HEK293 (cell line): ENCODE results near the gene YDJC.

Experiments
- CTCF ChIA-PET: fragments of 350-600 bp; formaldehyde crosslinking; extraction: SDS; loops from one replicate; lab custom pipeline; 2021; ENCODE audit warnings: antibody characterized with exemption; lab: Yijun Ruan, JAX
- POLR2A ChIA-PET: fragments of 300-600 bp; formaldehyde crosslinking; extraction: SDS; loops from one replicate; lab custom pipeline; 2020; ENCODE audit warnings: antibody characterized with exemption, inconsistent platforms; lab: Yijun Ruan, JAX
- H3K27ac ChIP-seq: fragments of 200-500 bp; sonication (Bioruptor generic); 2 replicates; pipeline ENCODE4 v1.5.1; 2014; ENCODE audit warnings: low read depth, low read length, control low read depth, inconsistent platforms; ENCODE audit errors: extremely low read depth
- H3K36me3 ChIP-seq, 2 experiments: fragments of 200-500 bp in 1 of 2; sonication (Bioruptor generic) in 1 of 2; 1 replicate in 1 of 2; 2 replicates in 1 of 2; pipeline ENCODE4 v1.5.1; 2014 to 2017; ENCODE audit warnings: inconsistent platforms in 2 of 2, low read length in 2 of 2; ENCODE audit not compliant: control insufficient read depth in 2 of 2, insufficient read depth in 1 of 2
- H3K4me1 ChIP-seq: fragments of 200-500 bp; sonication (Bioruptor generic); 2 replicates; pipeline ENCODE4 v1.5.1; 2014; ENCODE audit warnings: mild to moderate bottlenecking, low read length, inconsistent platforms; ENCODE audit not compliant: control insufficient read depth, insufficient read depth
- H3K4me3 ChIP-seq: 2 replicates; pipeline ENCODE4 v1.5.1; 2011; ENCODE audit warnings: low read depth, mild to moderate bottlenecking, control low read depth, low read length, moderate library complexity
- H3K9me3 ChIP-seq: fragments of 200-500 bp; sonication (Bioruptor generic); 2 replicates; pipeline ENCODE4 v1.5.1; 2014; ENCODE audit warnings: low read depth, low read length, inconsistent platforms; ENCODE audit not compliant: control insufficient read depth, insufficient read depth
- BCL11A ChIP-seq: fragments of 450-650 bp; formaldehyde crosslinking; IDR thresholded peaks from 2 replicates; pipeline ENCODE4 v1.5.1; 2016; ENCODE audit warnings: low read depth, missing biosample characterization, missing genetic modification characterization
- FEZF1 ChIP-seq: fragments of 450-650 bp; formaldehyde crosslinking; IDR thresholded peaks from 2 replicates; pipeline ENCODE4 v1.5.1; 2016; ENCODE audit warnings: missing biosample characterization, missing genetic modification characterization
- KLF8 ChIP-seq: fragments of 450-650 bp; formaldehyde crosslinking; IDR thresholded peaks from 2 replicates; pipeline ENCODE4 v1.5.1; 2016; ENCODE audit warnings: missing biosample characterization, missing genetic modification characterization
- KLF9 ChIP-seq: fragments of 450-650 bp; formaldehyde crosslinking; IDR thresholded peaks from 2 replicates; pipeline ENCODE4 v1.5.1; 2016; ENCODE audit warnings: missing biosample characterization, missing genetic modification characterization, low read depth
- MEIS1 ChIP-seq: sonication (generic); formaldehyde crosslinking; IDR thresholded peaks from 2 replicates; pipeline ENCODE4 v1.8.1; 2022; ENCODE audit warnings: missing genetic modification reagents, mild to moderate bottlenecking, borderline replicate concordance
- MZF1 ChIP-seq: fragments of 450-650 bp; formaldehyde crosslinking; IDR thresholded peaks from 2 replicates; pipeline ENCODE4 v1.5.1; 2017; ENCODE audit warnings: missing biosample characterization, missing genetic modification characterization, borderline replicate concordance
- SCRT2 ChIP-seq: fragments of 450-650 bp; formaldehyde crosslinking; IDR thresholded peaks from 2 replicates; pipeline ENCODE4 v1.5.1; 2016; ENCODE audit warnings: missing biosample characterization, missing genetic modification characterization
- YY2 ChIP-seq: fragments of 450-650 bp; formaldehyde crosslinking; IDR thresholded peaks from 2 replicates; pipeline ENCODE4 v1.5.1; 2016; ENCODE audit warnings: missing biosample characterization, missing genetic modification characterization
- ZBTB17 ChIP-seq: fragments of 450-650 bp; formaldehyde crosslinking; IDR thresholded peaks from 2 replicates; pipeline ENCODE4 v1.5.1; 2016; ENCODE audit warnings: missing biosample characterization, missing genetic modification characterization
- ZBTB48 ChIP-seq: fragments of 450-650 bp; formaldehyde crosslinking; IDR thresholded peaks from 2 replicates; pipeline ENCODE4 v1.5.1; 2016; ENCODE audit warnings: missing biosample characterization, missing genetic modification characterization
- ZFHX2 ChIP-seq: fragments of 450-650 bp; formaldehyde crosslinking; conservative IDR thresholded peaks from 2 replicates; pipeline ENCODE4 v1.5.1; 2016; ENCODE audit warnings: missing biosample characterization, missing genetic modification characterization
- ZIC2 ChIP-seq: fragments of 450-650 bp; formaldehyde crosslinking; IDR thresholded peaks from 2 replicates; pipeline ENCODE4 v1.5.1; 2016; ENCODE audit warnings: missing biosample characterization, missing genetic modification characterization
- ZNF146 ChIP-seq: fragments of 450-650 bp; formaldehyde crosslinking; IDR thresholded peaks from 2 replicates; pipeline ENCODE4 v1.5.1; 2016; ENCODE audit warnings: missing biosample characterization, missing genetic modification characterization
- ZNF2 ChIP-seq: fragments of 450-650 bp; formaldehyde crosslinking; IDR thresholded peaks from 2 replicates; pipeline ENCODE4 v1.5.1; 2016; ENCODE audit warnings: missing biosample characterization, missing genetic modification characterization
- ZNF211 ChIP-seq: fragments of 450-650 bp; formaldehyde crosslinking; IDR thresholded peaks from 2 replicates; pipeline ENCODE4 v1.5.1; 2016; ENCODE audit warnings: low read depth, missing biosample characterization, missing genetic modification characterization
- ZNF221 ChIP-seq: fragments of 450-650 bp; formaldehyde crosslinking; IDR thresholded peaks from 2 replicates; pipeline ENCODE4 v1.5.1; 2017; ENCODE audit warnings: missing biosample characterization, missing genetic modification characterization, borderline replicate concordance
- ZNF266 ChIP-seq: fragments of 450-650 bp; formaldehyde crosslinking; IDR thresholded peaks from 2 replicates; pipeline ENCODE4 v1.5.1; 2016; ENCODE audit warnings: missing biosample characterization, missing genetic modification characterization, low read depth
- ZNF335 ChIP-seq: fragments of 450-650 bp; formaldehyde crosslinking; conservative IDR thresholded peaks from 2 replicates; pipeline ENCODE4 v1.5.1; 2016; ENCODE audit warnings: missing biosample characterization, missing genetic modification characterization
- ZNF501 ChIP-seq: fragments of 450-650 bp; formaldehyde crosslinking; IDR thresholded peaks from 2 replicates; pipeline ENCODE4 v1.5.1; 2016; ENCODE audit warnings: missing biosample characterization, missing genetic modification characterization
- ZNF558 ChIP-seq: fragments of 450-650 bp; formaldehyde crosslinking; IDR thresholded peaks from 2 replicates; pipeline ENCODE4 v1.5.1; 2016; ENCODE audit warnings: missing biosample characterization, missing genetic modification characterization
- ZNF600 ChIP-seq: fragments of 450-650 bp; formaldehyde crosslinking; IDR thresholded peaks from 2 replicates; pipeline ENCODE4 v1.5.1; 2016; ENCODE audit warnings: missing biosample characterization, missing genetic modification characterization
- ZNF623 ChIP-seq: fragments of 450-650 bp; formaldehyde crosslinking; IDR thresholded peaks from 2 replicates; pipeline ENCODE4 v1.5.1; 2016; ENCODE audit warnings: missing biosample characterization, missing genetic modification characterization
- ZNF707 ChIP-seq: fragments of 450-650 bp; formaldehyde crosslinking; IDR thresholded peaks from 2 replicates; pipeline ENCODE4 v1.5.1; 2016; ENCODE audit warnings: missing biosample characterization, missing genetic modification characterization
- ZNF76 ChIP-seq: fragments of 450-650 bp; formaldehyde crosslinking; IDR thresholded peaks from 2 replicates; pipeline ENCODE4; 2016; ENCODE audit warnings: low read depth, missing biosample characterization, missing genetic modification characterization, borderline replicate concordance
- ZXDB ChIP-seq: fragments of 450-650 bp; formaldehyde crosslinking; IDR thresholded peaks from 2 replicates; pipeline ENCODE4 v1.5.1; 2016; ENCODE audit warnings: missing biosample characterization, missing genetic modification characterization
- TF ChIP-seq, protein P1 (sequence below): fragments of 450-650 bp; IDR thresholded peaks from 2 replicates; pipeline ENCODE4 v1.5.1; 2018; ENCODE audit warnings: missing biosample characterization, mild to moderate bottlenecking, missing genetic modification characterization
- TF ChIP-seq, protein P2 (sequence below): fragments of 450-650 bp; formaldehyde crosslinking; IDR thresholded peaks from 2 replicates; pipeline ENCODE4 v1.5.1; 2016; ENCODE audit warnings: missing biosample characterization, missing genetic modification characterization, low read depth
- TF ChIP-seq, protein P3 (sequence below): fragments of 450-650 bp; formaldehyde crosslinking; IDR thresholded peaks from 2 replicates; pipeline ENCODE4 v1.5.1; 2016; ENCODE audit warnings: missing biosample characterization, missing genetic modification characterization
- TF ChIP-seq, protein P4 (sequence below): fragments of 450-650 bp; formaldehyde crosslinking; IDR thresholded peaks from 2 replicates; pipeline ENCODE4 v1.5.1; 2016; ENCODE audit warnings: missing biosample characterization, missing genetic modification characterization
- TF ChIP-seq, protein P5 (sequence below): fragments of 450-650 bp; formaldehyde crosslinking; IDR thresholded peaks from 2 replicates; pipeline ENCODE4 v1.5.1; 2016; ENCODE audit warnings: missing biosample characterization, missing genetic modification characterization

Gene YDJC

DNA sequence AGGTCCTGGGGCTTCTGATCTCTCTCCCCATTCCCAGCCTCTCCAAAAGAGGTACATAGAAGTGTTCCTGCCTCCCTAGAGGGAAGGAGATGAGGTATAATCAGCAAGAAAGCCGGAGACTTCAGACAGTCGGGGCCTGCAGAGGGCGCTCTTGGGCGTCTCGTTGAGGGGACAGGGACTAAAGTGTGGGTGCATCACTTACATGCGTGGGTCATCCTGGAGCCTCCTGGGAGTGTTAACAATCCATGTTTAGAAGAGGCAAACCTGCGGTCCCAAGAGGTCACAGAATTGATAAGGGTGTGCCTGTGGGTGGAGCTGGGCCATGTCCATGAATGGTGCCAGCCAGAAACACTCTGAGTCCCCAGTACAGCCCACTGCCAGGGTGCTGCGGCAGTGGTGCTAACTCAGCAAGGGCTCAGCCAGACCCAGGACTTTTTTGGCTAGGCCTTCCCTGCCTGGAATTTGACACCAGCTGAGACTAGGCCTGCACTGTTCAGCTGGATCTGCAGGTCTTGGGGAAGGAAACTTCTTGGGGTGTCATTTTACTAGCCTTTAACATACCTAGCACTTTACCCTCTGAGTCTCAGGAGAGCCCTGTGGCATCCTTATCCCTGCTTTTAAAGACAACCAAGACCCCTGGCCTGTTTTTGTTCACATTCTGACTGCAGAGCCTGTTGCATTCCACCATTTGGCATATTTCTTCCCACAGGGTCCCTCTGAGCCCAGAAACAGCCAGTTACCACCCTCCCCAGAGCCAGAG lies 5.5 kb downstream of the YDJC start:
- H3K36me3 ChIP-seq: peaks cover 0 to 77% of the 10 kb centered on the region in 2 experiments; a peak in 1 of 3 replicates
- CTCF ChIA-PET: interaction anchor here (0.6 to 5.7 kb wide), 12 partner anchors 12 to 666 kb away, joined by 3 to 33 read pairs (median 4); partner anchors contain the start of gene SDF2L1
- TF ChIP-seq ZNF707: no peak
- no peak for TF ChIP-seq ZNF211 (tag by site-specific recombination)
- peak; percentile 29; the same call in 1 of the 2 replicates for TF ChIP-seq KLF9 (tag by site-specific recombination)
- TF ChIP-seq, protein P1, sequence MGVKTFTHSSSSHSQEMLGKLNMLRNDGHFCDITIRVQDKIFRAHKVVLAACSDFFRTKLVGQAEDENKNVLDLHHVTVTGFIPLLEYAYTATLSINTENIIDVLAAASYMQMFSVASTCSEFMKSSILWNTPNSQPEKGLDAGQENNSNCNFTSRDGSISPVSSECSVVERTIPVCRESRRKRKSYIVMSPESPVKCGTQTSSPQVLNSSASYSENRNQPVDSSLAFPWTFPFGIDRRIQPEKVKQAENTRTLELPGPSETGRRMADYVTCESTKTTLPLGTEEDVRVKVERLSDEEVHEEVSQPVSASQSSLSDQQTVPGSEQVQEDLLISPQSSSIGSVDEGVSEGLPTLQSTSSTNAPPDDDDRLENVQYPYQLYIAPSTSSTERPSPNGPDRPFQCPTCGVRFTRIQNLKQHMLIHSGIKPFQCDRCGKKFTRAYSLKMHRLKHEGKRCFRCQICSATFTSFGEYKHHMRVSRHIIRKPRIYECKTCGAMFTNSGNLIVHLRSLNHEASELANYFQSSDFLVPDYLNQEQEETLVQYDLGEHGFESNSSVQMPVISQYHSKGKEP (tag by site-specific recombination): peak; percentile 23; the same call in 1 of the 2 replicates
- peak; percentile 66; the same call in 1 of the 2 replicates for TF ChIP-seq ZNF501 (tag by site-specific recombination)
- no peak for TF ChIP-seq ZNF335
- TF ChIP-seq, protein P2, sequence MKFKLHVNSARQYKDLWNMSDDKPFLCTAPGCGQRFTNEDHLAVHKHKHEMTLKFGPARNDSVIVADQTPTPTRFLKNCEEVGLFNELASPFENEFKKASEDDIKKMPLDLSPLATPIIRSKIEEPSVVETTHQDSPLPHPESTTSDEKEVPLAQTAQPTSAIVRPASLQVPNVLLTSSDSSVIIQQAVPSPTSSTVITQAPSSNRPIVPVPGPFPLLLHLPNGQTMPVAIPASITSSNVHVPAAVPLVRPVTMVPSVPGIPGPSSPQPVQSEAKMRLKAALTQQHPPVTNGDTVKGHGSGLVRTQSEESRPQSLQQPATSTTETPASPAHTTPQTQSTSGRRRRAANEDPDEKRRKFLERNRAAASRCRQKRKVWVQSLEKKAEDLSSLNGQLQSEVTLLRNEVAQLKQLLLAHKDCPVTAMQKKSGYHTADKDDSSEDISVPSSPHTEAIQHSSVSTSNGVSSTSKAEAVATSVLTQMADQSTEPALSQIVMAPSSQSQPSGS (tag by site-specific recombination): no peak
- no peak for TF ChIP-seq FEZF1 (tag by site-specific recombination)
- TF ChIP-seq ZNF558: no peak
- TF ChIP-seq ZXDB (tag by site-specific recombination): peak; percentile 42; the same call in 1 of the 2 replicates
- TF ChIP-seq MZF1 (tag by site-specific recombination): no peak
- 0 out of 2 replicates have a peak, but pooled peaks have one; percentile 68 for TF ChIP-seq ZNF2 (tag by site-specific recombination)
- TF ChIP-seq ZNF266: no peak
- no peak for TF ChIP-seq YY2 (tag by site-specific recombination)
- peak; percentile 76 for TF ChIP-seq ZFHX2 (tag by site-specific recombination)
- no peak for TF ChIP-seq ZNF623 (tag by site-specific recombination)
- TF ChIP-seq ZBTB17: no peak; the same call in 1 of the 2 replicates
- TF ChIP-seq, protein P3, sequence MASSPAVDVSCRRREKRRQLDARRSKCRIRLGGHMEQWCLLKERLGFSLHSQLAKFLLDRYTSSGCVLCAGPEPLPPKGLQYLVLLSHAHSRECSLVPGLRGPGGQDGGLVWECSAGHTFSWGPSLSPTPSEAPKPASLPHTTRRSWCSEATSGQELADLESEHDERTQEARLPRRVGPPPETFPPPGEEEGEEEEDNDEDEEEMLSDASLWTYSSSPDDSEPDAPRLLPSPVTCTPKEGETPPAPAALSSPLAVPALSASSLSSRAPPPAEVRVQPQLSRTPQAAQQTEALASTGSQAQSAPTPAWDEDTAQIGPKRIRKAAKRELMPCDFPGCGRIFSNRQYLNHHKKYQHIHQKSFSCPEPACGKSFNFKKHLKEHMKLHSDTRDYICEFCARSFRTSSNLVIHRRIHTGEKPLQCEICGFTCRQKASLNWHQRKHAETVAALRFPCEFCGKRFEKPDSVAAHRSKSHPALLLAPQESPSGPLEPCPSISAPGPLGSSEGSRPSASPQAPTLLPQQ: 0 out of 2 replicates have a peak, but pooled peaks have one; percentile 9
- peak; percentile 68; the same call in 1 of the 2 replicates for TF ChIP-seq ZBTB48
- TF ChIP-seq, protein P4, sequence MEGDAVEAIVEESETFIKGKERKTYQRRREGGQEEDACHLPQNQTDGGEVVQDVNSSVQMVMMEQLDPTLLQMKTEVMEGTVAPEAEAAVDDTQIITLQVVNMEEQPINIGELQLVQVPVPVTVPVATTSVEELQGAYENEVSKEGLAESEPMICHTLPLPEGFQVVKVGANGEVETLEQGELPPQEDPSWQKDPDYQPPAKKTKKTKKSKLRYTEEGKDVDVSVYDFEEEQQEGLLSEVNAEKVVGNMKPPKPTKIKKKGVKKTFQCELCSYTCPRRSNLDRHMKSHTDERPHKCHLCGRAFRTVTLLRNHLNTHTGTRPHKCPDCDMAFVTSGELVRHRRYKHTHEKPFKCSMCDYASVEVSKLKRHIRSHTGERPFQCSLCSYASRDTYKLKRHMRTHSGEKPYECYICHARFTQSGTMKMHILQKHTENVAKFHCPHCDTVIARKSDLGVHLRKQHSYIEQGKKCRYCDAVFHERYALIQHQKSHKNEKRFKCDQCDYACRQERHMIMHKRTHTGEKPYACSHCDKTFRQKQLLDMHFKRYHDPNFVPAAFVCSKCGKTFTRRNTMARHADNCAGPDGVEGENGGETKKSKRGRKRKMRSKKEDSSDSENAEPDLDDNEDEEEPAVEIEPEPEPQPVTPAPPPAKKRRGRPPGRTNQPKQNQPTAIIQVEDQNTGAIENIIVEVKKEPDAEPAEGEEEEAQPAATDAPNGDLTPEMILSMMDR (tag by site-specific recombination): peak; percentile 77
- no peak for TF ChIP-seq MEIS1 (CRISPR knock-in tag)
- no peak for TF ChIP-seq ZNF76 (tag by site-specific recombination)
- TF ChIP-seq ZNF600 (tag by site-specific recombination): peak; percentile 60; the same call in 1 of the 2 replicates
- TF ChIP-seq ZNF221 (tag by site-specific recombination): no peak
- peak; percentile 92 for TF ChIP-seq SCRT2 (tag by site-specific recombination)
- TF ChIP-seq ZNF146: no peak
- TF ChIP-seq, protein P5, sequence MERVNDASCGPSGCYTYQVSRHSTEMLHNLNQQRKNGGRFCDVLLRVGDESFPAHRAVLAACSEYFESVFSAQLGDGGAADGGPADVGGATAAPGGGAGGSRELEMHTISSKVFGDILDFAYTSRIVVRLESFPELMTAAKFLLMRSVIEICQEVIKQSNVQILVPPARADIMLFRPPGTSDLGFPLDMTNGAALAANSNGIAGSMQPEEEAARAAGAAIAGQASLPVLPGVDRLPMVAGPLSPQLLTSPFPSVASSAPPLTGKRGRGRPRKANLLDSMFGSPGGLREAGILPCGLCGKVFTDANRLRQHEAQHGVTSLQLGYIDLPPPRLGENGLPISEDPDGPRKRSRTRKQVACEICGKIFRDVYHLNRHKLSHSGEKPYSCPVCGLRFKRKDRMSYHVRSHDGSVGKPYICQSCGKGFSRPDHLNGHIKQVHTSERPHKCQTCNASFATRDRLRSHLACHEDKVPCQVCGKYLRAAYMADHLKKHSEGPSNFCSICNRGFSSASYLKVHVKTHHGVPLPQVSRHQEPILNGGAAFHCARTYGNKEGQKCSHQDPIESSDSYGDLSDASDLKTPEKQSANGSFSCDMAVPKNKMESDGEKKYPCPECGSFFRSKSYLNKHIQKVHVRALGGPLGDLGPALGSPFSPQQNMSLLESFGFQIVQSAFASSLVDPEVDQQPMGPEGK (tag by site-specific recombination): peak; percentile 25; the same call in 1 of the 2 replicates
- TF ChIP-seq KLF8: peak; percentile 67
- 0 out of 2 replicates have a peak, but pooled peaks have one; percentile 27 for TF ChIP-seq ZIC2 (tag by site-specific recombination)
- TF ChIP-seq BCL11A (tag by site-specific recombination): peak; percentile 63; the same call in 1 of the 2 replicates

More for the DNA sequence above, 5.5 kb downstream of the YDJC start:
- H3K4me1 ChIP-seq: no peaks in the 10 kb centered on the region
- H3K9me3 ChIP-seq: no peaks in the 10 kb centered on the region
- POLR2A ChIA-PET: interaction anchor here (0.8 kb wide), 1 partner anchor 10 kb away, joined by 3 read pairs; no protein-coding TSS in a partner anchor
- H3K4me3 ChIP-seq: no peak overlapping the region
- H3K27ac ChIP-seq: no peak overlapping the region
